Measurements from ENCODE around the gene MEPE.

Gene MEPE

DNA sequence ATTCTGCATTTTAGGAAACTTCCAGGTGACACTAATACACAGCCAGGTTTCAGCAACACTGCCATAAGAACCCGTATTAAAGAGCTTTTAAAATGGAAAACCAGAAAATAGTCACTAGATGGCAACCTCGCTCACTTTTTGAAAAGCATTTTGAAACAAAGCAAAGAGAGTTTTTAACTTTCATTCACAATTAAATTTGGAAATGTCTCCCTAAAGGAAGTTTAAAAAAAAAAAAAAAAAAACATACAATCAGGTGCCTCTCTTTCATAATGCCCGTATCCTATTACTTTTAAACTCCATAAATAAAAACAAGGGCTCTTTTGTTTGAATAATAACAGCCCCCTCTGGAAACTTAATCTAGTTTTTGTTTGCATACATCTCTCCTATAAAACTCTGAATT lies 20.3 kb downstream of the MEPE start:
- FAIRE-seq (peak; percentile 67), DNase-seq (ENCODE audit: insufficient read length, low spot score) (no peak)
- no peak for TF ChIP-seq POLR2A (IDR thresholded peaks at IDR 0.05; ENCODE audit: low read depth, low read length)

DNA sequence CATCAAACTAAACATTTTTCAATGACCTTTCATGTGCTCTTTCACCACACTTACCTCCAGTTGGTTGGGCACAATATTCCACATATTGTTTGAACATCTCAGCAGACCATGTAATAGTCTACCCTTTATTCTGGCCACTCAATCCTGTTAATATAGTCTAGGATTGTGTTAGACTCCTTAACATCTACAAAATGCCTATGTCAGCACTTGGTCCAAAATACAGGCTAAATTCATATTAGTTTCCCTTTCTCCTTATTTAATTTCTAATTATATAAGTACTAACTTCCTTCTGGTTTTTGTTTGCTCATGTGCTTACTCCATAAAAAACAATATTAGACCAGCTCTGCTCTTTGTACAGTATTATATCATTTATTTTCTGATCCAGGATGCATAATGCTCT lies 21.1 kb downstream of the MEPE start:
- no peak for TF ChIP-seq POLR2A (IDR thresholded peaks at IDR 0.05; ENCODE audit: low read depth, low read length)

DNA sequence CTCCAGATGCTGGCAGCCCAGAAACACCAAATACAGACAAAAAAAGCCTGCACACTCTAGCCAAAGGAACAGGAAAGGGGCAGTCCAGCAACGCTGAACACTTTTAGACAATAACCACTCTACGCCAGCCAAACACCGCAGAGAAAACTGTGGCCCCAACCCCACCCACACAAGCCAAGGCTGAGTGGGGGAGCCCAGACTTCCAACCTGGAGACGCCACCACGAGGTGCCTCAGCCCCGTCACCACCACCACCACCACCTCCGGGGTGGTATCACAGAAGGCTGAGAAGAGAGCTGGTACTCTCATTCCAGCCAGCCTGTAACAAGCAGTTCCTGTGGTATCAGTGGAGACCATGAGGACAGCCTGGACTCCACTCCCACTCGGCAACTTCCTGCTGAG lies 22.8 kb downstream of the MEPE start:
- DNase-seq (ENCODE audit: insufficient read length, low spot score) (no peak), FAIRE-seq (no peak)
- no peak for TF ChIP-seq POLR2A (IDR thresholded peaks at IDR 0.05; ENCODE audit: low read depth, low read length)

More for the DNA sequence above, 21.1 kb downstream of the MEPE start:
- DNase-seq (ENCODE audit: insufficient read length, low spot score) (no peak), FAIRE-seq (no peak)

GRCh38 chr4:87856816-87857215 lies 24.0 kb downstream of the MEPE start:
- TF ChIP-seq POLR2A (IDR thresholded peaks at IDR 0.05; ENCODE audit: low read depth, low read length), result no peak
- no peak for DNase-seq (ENCODE audit: insufficient read length, low spot score)
- FAIRE-seq, result no peak

- DNase-seq (ENCODE audit: insufficient read length, low spot score), result no peak
- no peak for FAIRE-seq
These were observed 25.0 kb downstream of the MEPE start for GRCh38 chr4:87857789-87858188.

GRCh38 chr4:87862236-87862635 lies 29.5 kb downstream of the MEPE start:
- TF ChIP-seq POLR2A (IDR thresholded peaks at IDR 0.05; ENCODE audit: low read depth, low read length), result no peak
- FAIRE-seq, result no peak
- no peak for DNase-seq (ENCODE audit: insufficient read length, low spot score)

More at GRCh38 chr4:87857789-87858188, 25.0 kb downstream of the MEPE start:
- TF ChIP-seq POLR2A (IDR thresholded peaks at IDR 0.05; ENCODE audit: low read depth, low read length), result no peak

DNA sequence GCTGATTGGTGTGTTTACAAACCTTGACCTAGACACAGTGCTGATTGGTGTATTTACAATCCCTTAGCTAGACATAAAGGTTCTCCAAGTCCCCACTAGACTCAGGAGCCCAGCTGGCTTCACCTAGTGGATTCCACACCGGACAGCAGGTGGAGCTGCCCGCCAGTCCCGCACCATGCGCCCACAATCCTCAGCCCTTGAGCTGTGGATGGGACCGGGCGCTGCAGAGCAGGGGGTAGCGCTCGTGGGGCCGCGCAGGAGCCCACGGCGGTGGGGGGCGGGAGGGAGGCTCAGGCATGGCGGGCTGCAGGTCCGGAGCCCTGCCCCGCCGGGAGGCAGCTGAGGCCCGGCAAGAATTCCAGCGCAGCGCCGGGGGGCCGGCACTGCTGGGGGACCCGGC lies 30.7 kb downstream of the MEPE start:
- FAIRE-seq, result no peak
- no peak for DNase-seq (ENCODE audit: insufficient read length, low spot score)
- TF ChIP-seq POLR2A (IDR thresholded peaks at IDR 0.05; ENCODE audit: low read depth, low read length), result no peak

- TF ChIP-seq POLR2A (IDR thresholded peaks at IDR 0.05; ENCODE audit: low read depth, low read length), result no peak
- no peak for FAIRE-seq
- DNase-seq (ENCODE audit: insufficient read length, low spot score), result no peak
These were observed 31.6 kb downstream of the MEPE start for GRCh38 chr4:87864321-87864720.

GRCh38 chr4:87865288-87865687 lies 32.5 kb downstream of the MEPE start:
- DNase-seq (ENCODE audit: insufficient read length, low spot score) (no peak), FAIRE-seq (no peak)
- TF ChIP-seq POLR2A (IDR thresholded peaks at IDR 0.05; ENCODE audit: low read depth, low read length), result no peak

GRCh38 chr4:87865960-87866598 lies 33.3 kb downstream of the MEPE start:
- TF ChIP-seq POLR2A (IDR thresholded peaks at IDR 0.05; ENCODE audit: low read depth, low read length), result no peak
- no peak for DNase-seq (ENCODE audit: insufficient read length, low spot score)
- no peak for FAIRE-seq

- FAIRE-seq, result no peak
- no peak for TF ChIP-seq POLR2A (IDR thresholded peaks at IDR 0.05; ENCODE audit: low read depth, low read length)
These were observed 35.8 kb downstream of the MEPE start for GRCh38 chr4:87868522-87868921.

DNA sequence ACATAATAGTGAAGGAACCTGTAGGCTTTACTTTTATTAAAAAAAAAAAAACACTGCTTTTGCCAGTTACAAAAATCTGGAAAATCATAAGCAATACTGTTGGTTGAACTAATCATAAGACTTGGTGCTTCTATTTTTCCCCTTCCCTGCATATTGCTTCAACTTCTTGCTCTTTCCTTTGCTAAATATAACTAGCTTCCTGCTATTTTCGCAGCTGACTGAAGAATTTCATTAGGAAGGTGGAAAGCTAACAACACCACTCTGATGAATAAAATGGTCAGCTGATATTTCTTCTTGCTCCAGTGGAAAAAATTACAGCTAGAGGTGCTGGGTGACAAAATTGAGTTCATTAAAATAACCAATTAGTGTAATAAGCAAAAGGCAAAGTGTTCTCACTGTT lies 39.3 kb downstream of the MEPE start:
- no peak for DNase-seq (ENCODE audit: insufficient read length, low spot score)
- FAIRE-seq, result no peak
- TF ChIP-seq POLR2A (IDR thresholded peaks at IDR 0.05; ENCODE audit: low read depth, low read length), result no peak

More at GRCh38 chr4:87868522-87868921, 35.8 kb downstream of the MEPE start:
- DNase-seq (ENCODE audit: insufficient read length, low spot score), result no peak

- TF ChIP-seq POLR2A (IDR thresholded peaks at IDR 0.05; ENCODE audit: low read depth, low read length), result no peak
- no peak for FAIRE-seq
- no peak for DNase-seq (ENCODE audit: insufficient read length, low spot score)
These were observed 42.4 kb downstream of the MEPE start for GRCh38 chr4:87875191-87875590.

GRCh38 chr4:87880106-87880505 lies 47.3 kb downstream of the MEPE start:
- no peak for TF ChIP-seq POLR2A (IDR thresholded peaks at IDR 0.05; ENCODE audit: low read depth, low read length)
- DNase-seq (ENCODE audit: insufficient read length, low spot score) (no peak), FAIRE-seq (peak; percentile 38)

DNA sequence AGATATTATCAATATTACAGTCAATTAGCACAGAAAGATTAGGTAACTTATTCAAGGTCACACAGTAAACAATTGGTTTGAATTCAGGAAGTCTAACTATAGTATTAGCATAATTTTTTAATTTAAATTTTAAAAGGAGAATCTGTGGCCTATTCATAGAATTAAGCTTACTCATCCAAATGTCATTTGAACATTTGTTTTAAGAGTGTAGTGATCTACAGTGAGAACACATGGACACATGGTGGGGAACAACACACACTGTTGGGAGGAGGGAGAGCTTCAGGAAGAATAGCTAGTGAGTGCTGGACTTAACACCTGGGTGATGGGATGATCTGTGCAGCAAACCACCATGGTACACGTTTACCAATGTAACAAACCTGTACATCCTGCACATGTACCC lies 48.3 kb downstream of the MEPE start:
- TF ChIP-seq POLR2A (IDR thresholded peaks at IDR 0.05; ENCODE audit: low read depth, low read length), result no peak
- DNase-seq (ENCODE audit: insufficient read length, low spot score) (no peak), FAIRE-seq (no peak)

GRCh38 chr4:87882321-87882720 lies 49.6 kb downstream of the MEPE start:
- TF ChIP-seq POLR2A (IDR thresholded peaks at IDR 0.05; ENCODE audit: low read depth, low read length), result no peak
- DNase-seq (ENCODE audit: insufficient read length, low spot score), result no peak
- FAIRE-seq, result no peak
